ENCODE data around the gene UBE2Q1.

Gene UBE2Q1

DNA sequence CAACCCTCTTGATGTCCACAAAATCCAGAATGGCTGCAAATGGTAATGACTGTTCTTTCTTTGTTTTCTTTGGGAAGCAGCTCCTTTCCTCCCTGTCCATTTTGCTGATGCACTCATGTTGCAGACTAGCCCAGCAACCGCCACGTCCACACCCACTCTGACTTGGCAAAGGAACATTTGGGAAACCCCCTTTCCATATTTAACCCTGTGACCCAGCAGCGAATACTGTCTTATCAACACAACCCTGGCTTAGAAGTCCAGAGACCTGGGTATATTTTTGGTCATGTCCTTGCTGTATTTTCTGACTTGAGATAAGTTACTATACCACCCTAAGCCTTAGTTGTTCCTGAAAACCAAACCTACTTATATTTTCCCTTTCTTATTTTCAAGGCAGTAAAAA is 38.1 kb downstream of the UBE2Q1 start:
- TF ChIP-seq GATA3 (IDR thresholded peaks at IDR 0.05; ENCODE audit: low read depth, low read length) (no peak), GATA2 (IDR thresholded peaks at IDR 0.05; ENCODE audit: low read depth, low read length) (no peak)

GRCh38 chr1:154519591-154519991 is 38.9 kb downstream of the UBE2Q1 start:
- no peak for TF ChIP-seq GATA3 (IDR thresholded peaks at IDR 0.05; ENCODE audit: low read depth, low read length)
- no peak for TF ChIP-seq GATA2 (IDR thresholded peaks at IDR 0.05; ENCODE audit: low read depth, low read length)

- TF ChIP-seq GATA3 (IDR thresholded peaks at IDR 0.05; ENCODE audit: low read depth, low read length) (no peak), GATA2 (IDR thresholded peaks at IDR 0.05; ENCODE audit: low read depth, low read length) (no peak)
Observed at GRCh38 chr1:154517661-154518060, 40.8 kb downstream of the UBE2Q1 start.

DNA sequence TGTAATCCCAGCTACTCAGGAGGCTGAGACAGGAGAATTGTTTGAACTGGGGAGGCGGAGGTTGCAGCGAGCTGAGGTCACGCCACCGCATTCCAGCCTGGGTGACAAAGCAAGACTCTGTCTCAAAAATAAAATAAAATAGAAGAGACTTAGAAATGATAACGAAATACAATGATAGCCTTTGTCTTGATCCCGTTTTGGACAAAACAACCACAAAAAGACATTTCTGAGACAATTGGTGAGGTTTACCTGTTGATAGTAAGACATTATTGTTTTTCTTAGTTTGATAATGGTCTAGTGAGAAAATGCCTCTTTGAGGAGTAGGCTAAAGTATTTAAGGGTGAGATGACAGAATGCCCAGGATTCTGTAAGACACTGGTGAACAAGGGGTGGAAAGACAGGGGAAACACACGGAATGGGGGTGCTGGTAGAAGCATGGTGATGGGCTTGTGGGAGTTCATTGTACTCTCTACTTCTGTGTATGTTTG is 44.4 kb downstream of the UBE2Q1 start:
- no peak for TF ChIP-seq GATA3 (IDR thresholded peaks at IDR 0.05; ENCODE audit: low read depth, low read length)
- no peak for TF ChIP-seq GATA2 (IDR thresholded peaks at IDR 0.05; ENCODE audit: low read depth, low read length)

DNA sequence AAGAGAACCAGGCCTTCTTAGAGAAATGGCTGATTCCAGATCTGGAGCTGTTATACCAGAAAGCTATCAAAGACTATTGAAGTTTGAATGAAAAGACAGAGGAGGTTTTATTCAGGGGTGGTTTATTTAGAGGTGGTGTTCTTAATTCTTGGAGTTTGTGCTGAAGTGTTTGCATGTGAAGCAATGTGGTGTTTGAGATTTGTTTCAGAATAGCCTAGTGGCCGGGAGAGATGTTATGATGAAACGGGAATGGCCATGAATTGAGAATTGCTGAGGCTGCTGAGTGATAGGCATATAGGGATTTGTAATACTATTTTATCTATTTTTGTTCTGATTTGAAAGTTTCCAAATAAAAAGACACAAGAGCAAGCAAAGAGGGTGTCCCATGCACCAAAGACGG is 45.7 kb downstream of the UBE2Q1 start:
- TF ChIP-seq GATA2 (IDR thresholded peaks at IDR 0.05; ENCODE audit: low read depth, low read length): no peak
- no peak for TF ChIP-seq GATA3 (IDR thresholded peaks at IDR 0.05; ENCODE audit: low read depth, low read length)

DNA sequence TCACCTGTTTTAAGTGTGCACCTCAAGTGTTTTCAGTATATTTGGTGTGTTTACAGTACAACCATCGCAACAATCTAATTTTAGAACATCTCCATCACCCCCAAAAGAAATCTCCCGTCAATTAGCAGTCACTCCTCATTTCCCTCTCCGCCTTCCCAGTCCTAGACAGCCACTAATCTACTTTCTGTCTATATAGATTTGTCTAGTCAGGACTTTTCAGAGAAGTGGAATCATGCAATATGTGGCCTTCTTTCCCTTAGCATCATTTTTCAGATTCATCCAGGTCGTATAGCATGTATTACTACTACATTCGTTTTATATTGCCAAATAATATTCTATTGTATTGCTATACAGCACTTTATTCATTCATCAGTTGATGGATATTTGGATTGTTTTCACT is 54.6 kb downstream of the UBE2Q1 start:
- TF ChIP-seq GATA2 (IDR thresholded peaks at IDR 0.05; ENCODE audit: low read depth, low read length) (no peak), GATA3 (IDR thresholded peaks at IDR 0.05; ENCODE audit: low read depth, low read length) (no peak)

- no peak for TF ChIP-seq GATA2 (IDR thresholded peaks at IDR 0.05; ENCODE audit: low read depth, low read length)
- no peak for TF ChIP-seq GATA3 (IDR thresholded peaks at IDR 0.05; ENCODE audit: low read depth, low read length)
Observed at GRCh38 chr1:154502744-154503115, 55.7 kb downstream of the UBE2Q1 start.

DNA sequence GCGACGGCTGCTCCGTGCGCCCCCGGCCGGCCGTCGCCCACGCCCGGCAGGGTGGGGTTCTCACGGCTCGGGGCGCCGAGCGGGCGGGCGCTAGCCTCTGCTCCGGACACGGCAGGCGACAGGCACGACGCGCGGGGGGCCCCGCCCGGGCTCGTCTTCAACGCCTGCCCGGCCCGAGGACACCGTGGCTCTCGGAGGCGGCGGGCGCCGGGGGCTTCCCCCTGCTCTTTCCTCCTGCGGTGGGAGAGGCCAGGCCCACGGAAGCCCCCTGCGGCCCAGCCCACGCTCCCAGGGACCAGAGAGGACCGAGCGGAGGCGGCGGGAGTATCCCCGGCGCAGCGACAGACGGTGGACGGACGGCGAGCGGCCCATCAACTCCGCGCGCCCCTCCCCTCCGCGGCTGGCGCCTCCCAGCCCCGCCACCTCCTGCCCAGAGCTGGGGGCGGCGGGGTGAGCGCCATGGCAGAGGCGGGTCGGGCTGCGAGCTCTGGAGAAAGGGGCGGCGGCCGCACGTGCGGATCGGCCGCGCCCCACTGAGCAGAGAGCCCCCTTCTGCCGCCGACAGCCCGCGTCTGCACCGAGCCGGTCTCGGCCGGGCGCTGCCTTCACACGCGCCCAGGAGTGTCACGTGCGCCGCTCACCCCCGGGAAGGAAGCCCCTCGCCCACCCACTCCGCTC is 56.3 kb downstream of the UBE2Q1 start, which contains the start of the genes SHE and TDRD10:
Gene SHE, minus strand, starts transcription at position 347 of the 678 bp plus-strand sequence. CDS start 386 bp downstream, outside the sequence.
Gene TDRD10, plus strand, starts transcription at position 154 of the 678 bp plus-strand sequence. CDS start 4,685 bp downstream, outside the sequence.
- TF ChIP-seq GATA2 (IDR thresholded peaks at IDR 0.05; ENCODE audit: low read depth, low read length): no peak

DNA sequence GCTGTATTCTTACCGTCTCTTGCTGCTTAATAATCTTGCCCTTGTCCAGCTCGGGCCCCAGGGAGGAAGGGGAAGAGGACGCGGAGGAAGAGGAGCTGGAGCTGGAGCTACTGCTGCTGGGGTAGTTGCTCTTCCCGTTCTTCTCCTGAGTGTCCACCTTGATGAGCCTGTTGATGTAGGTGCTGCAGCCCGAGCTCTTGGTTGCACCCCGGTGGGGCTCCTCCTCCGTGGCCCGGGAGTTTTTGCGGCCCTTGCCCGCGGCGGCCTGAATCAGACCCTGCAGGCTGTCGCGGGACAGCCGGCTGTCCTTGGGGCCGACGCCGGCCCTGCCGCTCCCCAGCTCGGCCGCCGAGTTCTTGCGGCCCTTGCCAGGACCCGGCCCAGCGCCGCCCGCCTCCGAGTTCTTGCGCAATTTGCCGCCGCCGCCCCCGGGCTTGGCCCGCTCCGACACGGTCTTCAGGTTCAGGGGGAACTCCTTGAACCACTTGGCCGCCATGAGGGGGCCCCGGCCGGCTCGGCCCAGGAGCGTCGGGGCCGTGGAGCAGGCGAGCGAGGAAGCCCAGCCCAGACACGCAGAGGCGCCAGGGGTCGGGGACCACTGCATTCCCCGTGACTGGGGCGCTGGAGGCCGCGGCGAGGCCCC is 56.9 kb downstream of the UBE2Q1 start:
- no peak for TF ChIP-seq GATA3 (IDR thresholded peaks at IDR 0.05; ENCODE audit: low read depth, low read length)
- TF ChIP-seq GATA2 (IDR thresholded peaks at IDR 0.05; ENCODE audit: low read depth, low read length): no peak

DNA sequence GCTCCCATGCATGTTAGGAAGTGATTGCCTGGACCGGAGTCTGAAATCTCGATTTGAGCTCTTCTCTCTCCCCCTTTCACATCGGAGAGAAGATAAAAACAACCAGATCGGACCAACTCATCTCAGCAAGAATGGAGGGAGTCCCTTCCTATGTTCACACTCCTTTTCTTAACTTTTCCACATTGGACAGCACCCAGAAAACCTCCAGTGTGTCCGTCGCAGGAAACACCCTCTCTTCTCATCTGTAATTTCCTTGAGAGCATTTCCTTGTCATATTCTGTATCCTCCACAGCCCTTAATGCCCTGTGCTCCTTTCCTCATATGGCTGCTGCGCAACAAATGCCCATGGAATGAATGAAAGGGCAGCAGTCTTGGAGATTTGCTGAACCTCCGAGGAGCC is 57.9 kb downstream of the UBE2Q1 start:
- TF ChIP-seq GATA2 (IDR thresholded peaks at IDR 0.05; ENCODE audit: low read depth, low read length) (no peak), GATA3 (IDR thresholded peaks at IDR 0.05; ENCODE audit: low read depth, low read length) (no peak)

GRCh38 chr1:154499446-154499845 is 59.0 kb downstream of the UBE2Q1 start:
- TF ChIP-seq GATA3 (IDR thresholded peaks at IDR 0.05; ENCODE audit: low read depth, low read length) (no peak), GATA2 (IDR thresholded peaks at IDR 0.05; ENCODE audit: low read depth, low read length) (no peak)
